Lung (tissue), 16 donors: ENCODE measurements around the gene IGFBP7. TPM values are rescaled to one million over a fixed set of nuclear protein-coding genes. Genes with fewer than 3 reads are reported as not detected.

Experiments used
- ATAC-seq: fragments of 200-7000 bp; cut with Tn5 transposase; one replicate; pipeline ENCODE4 v1.9.1; 2020; ENCODE audit warnings: moderate number of reproducible peaks; ENCODE audit not compliant: insufficient read depth, low FRiP score
- DNase-seq, 3 donors: peaks; one replicate each; pipeline ENCODE4 v3.0.0-alpha.2; 2013 to 2017
- H3K27ac ChIP-seq, 2 donors: one replicate each; pipeline ENCODE4 v1.5.1; 2013; ENCODE audit warnings: mild to moderate bottlenecking in 2 of 2, moderate library complexity in 2 of 2, control low read depth in 1 of 2, inconsistent platforms in 1 of 2, low read depth in 1 of 2, low read length in 1 of 2
- H3K27me3 ChIP-seq, 3 donors: one replicate each; pipeline ENCODE4 v1.5.1; 2013; ENCODE audit warnings: low read length in 2 of 3; ENCODE audit not compliant: control insufficient read depth in 3 of 3, insufficient read depth in 3 of 3
- H3K36me3 ChIP-seq, 4 donors: one replicate each; pipeline ENCODE4 v1.5.1; 2013; ENCODE audit warnings: low read length in 4 of 4, mild to moderate bottlenecking in 1 of 4, moderate library complexity in 1 of 4; ENCODE audit not compliant: control insufficient read depth in 4 of 4, insufficient read depth in 4 of 4
- H3K4me1 ChIP-seq, 5 donors: one replicate each; pipeline ENCODE4 v1.5.1; 2013; ENCODE audit warnings: low read length in 5 of 5, mild to moderate bottlenecking in 2 of 5, moderate library complexity in 1 of 5; ENCODE audit not compliant: control insufficient read depth in 5 of 5, insufficient read depth in 5 of 5
- H3K4me3 ChIP-seq: one replicate; pipeline ENCODE4 v1.5.1; 2013; ENCODE audit warnings: mild to moderate bottlenecking, control low read depth, moderate library complexity
- H3K9ac ChIP-seq, 2 donors: one replicate each; pipeline ENCODE4 v1.5.1; 2013; ENCODE audit warnings: low read length in 2 of 2, control low read depth in 1 of 2; ENCODE audit not compliant: insufficient read depth in 1 of 2
- H3K9me3 ChIP-seq, 4 donors: one replicate each; pipeline ENCODE4 v1.5.1; 2013; ENCODE audit warnings: low read length in 3 of 4, mild to moderate bottlenecking in 1 of 4, moderate library complexity in 1 of 4; ENCODE audit not compliant: control insufficient read depth in 4 of 4, insufficient read depth in 3 of 4
- CTCF ChIP-seq: IDR thresholded peaks from 2 replicates; pipeline ENCODE4 v1.5.1; 2012; ENCODE audit warnings: mild to moderate bottlenecking; ENCODE audit errors: control extremely low read depth, extremely low read depth
- WGBS, 2 donors: extraction: QIAGEN DNeasy Blood & Tissue Kit; methylation state at CpG; one replicate each; pipeline ENCODE4 v1.1.7; 2013; 5-methylcytosine and 5-hydroxymethylcytosine counted together
- long read RNA-seq, 5 donors: transcript quantifications; one replicate each; lab custom pipeline, GENCODE V29; 2026
- polyA plus RNA-seq, 2 donors: library from polyadenylated mRNA; stranded (reverse); fragments of 200-250 nt; gene quantifications; one replicate each; pipeline ENCODE4 v1.2.1, GENCODE V29; 2013
- total RNA-seq, 2 donors: library from RNA; depleted of rRNA in 1 of 2; stranded (reverse); fragments of >200 nt in 1 of 2; gene quantifications; one replicate each; pipeline ENCODE4 v1.2.1, GENCODE V29; 2014 to 2021
- donor health status: control.
- donor health status: control.
- donor health status: Bipolar disorder and iron deficiency.
- donor health status: healthy.
- donor health status: DM: yes; HTN: yes; CAD: no.

Gene IGFBP7
- total RNA-seq (100 to 1,000 TPM; 212 to 398 TPM), polyA plus RNA-seq (100 to 1,000 TPM; 400 to 517 TPM)
- long read RNA-seq, donor 1, transcript IGFBP7-203 (4 exons, 1,251 nt) = minor isoform, 6 of 619 reads
- long read RNA-seq, donor 1, transcript IGFBP7-201 (5 exons, 1,427 nt) = major isoform, 286 of 619 reads
- long read RNA-seq, donor 1, partial matches to known transcripts = 305 of 619 reads
- long read RNA-seq, donor 1, other reads (novel, unspliced or antisense) = 21 of 619 reads
- long read RNA-seq, donor 2, transcript IGFBP7-203 (4 exons, 1,251 nt) = minor isoform, 11 of 235 reads
- long read RNA-seq, donor 2, transcript IGFBP7-201 (5 exons, 1,427 nt) = major isoform, 119 of 235 reads
- long read RNA-seq, donor 2, partial matches to known transcripts = 105 of 235 reads
- long read RNA-seq, donor 2, other reads (novel, unspliced or antisense) = 0 of 235 reads
- long read RNA-seq, donor 3, transcript IGFBP7-201 (5 exons, 1,427 nt) = major isoform, 139 of 281 reads
- long read RNA-seq, donor 3, transcript IGFBP7-203 (4 exons, 1,251 nt) = minor isoform, 5 of 281 reads
- long read RNA-seq, donor 3, partial matches to known transcripts = 131 of 281 reads
- long read RNA-seq, donor 3, other reads (novel, unspliced or antisense) = 5 of 281 reads
- long read RNA-seq, donor 4, transcript IGFBP7-201 (5 exons, 1,427 nt) = major isoform, 54 of 160 reads
- long read RNA-seq, donor 4, partial matches to known transcripts = 105 of 160 reads
- long read RNA-seq, donor 4, other reads (novel, unspliced or antisense) = 0 of 160 reads
- long read RNA-seq, donor 5, transcript IGFBP7-203 (4 exons, 1,251 nt) = minor isoform, 15 of 685 reads
- long read RNA-seq, donor 5, transcript IGFBP7-201 (5 exons, 1,427 nt) = major isoform, 375 of 685 reads
- long read RNA-seq, donor 5, partial matches to known transcripts = 267 of 685 reads
- long read RNA-seq, donor 5, other reads (novel, unspliced or antisense) = 28 of 685 reads

- Histone ChIP-seq H3K4me3 (peak within 1 kb of the TSS; percentile 81), H3K9me3 (peaks cover 0 to 2% (median 0%) of the 10 kb centered on the region in 4 donors), H3K27me3 (no peaks in the 10 kb centered on the region), H3K27ac (peak within 1 kb of the TSS; percentile 93 to 97), H3K36me3 (no peaks in the 10 kb centered on the region), H3K4me1 (peaks cover 4 to 25% (median 5%) of the 10 kb centered on the region in 5 donors), H3K9ac (peak within 1 kb of the TSS; percentile 51 to 53)
- peak; percentile 47 to 69 (median 57) for DNase-seq
- 0 to 1% methylated on average over 66 to 101 of the region's 101 CpGs for WGBS, 2 donors
- ATAC-seq = peak; percentile 89
- TF ChIP-seq CTCF = no peak
Measured at GRCh38 chr4:57109847-57110639, at the start of gene IGFBP7. TSS of gene IGFBP7 (minus strand) at chr4:57110385. CDS start at chr4:57110351, 34 bp downstream.

GRCh38 chr4:57159866-57160265, 49.7 kb upstream of the IGFBP7 start:
- no peak overlapping the region for H3K9ac ChIP-seq
- ATAC-seq = no peak
- WGBS, 2 donors = 70 to 71% methylated on average over 1 of the region's 1 CpG
- no peak overlapping the region for H3K4me3 ChIP-seq
- no peak for TF ChIP-seq CTCF
- peaks cover 0 to 4% (median 0%) of the 10 kb centered on the region in 4 donors for H3K9me3 ChIP-seq
- peaks cover 0 to 3% (median 0%) of the 10 kb centered on the region in 3 donors for H3K27me3 ChIP-seq
- H3K4me1 ChIP-seq = peaks cover 0 to 4% (median 0%) of the 10 kb centered on the region in 5 donors
- DNase-seq = no peak
- no peak overlapping the region for H3K27ac ChIP-seq
- no peaks in the 10 kb centered on the region for H3K36me3 ChIP-seq

GRCh38 chr4:57158762-57159161, 48.6 kb upstream of the IGFBP7 start:
- no peak for TF ChIP-seq CTCF
- WGBS, 2 donors = 95 to 98% methylated on average over 1 of the region's 1 CpG
- peaks cover 0 to 3% (median 0%) of the 10 kb centered on the region in 3 donors for H3K27me3 ChIP-seq
- no peak for ATAC-seq
- H3K9me3 ChIP-seq = peaks cover 0 to 4% (median 0%) of the 10 kb centered on the region in 4 donors
- peaks cover 0 to 10% (median 0%) of the 10 kb centered on the region in 5 donors for H3K4me1 ChIP-seq
- no peak overlapping the region for H3K27ac ChIP-seq
- no peak overlapping the region for H3K4me3 ChIP-seq
- no peak for DNase-seq
- no peak overlapping the region for H3K9ac ChIP-seq
- no peaks in the 10 kb centered on the region for H3K36me3 ChIP-seq
